Activated effector memory CD4-positive, alpha-beta T cell treated with Interleukin-2 at 50 U/mL for 16 hours (primary cell): Measurements from ENCODE around the gene MB21D2.

Source experiments
- DNase-seq: peaks from one replicate; pipeline ENCODE4 v3.0.0-alpha.2; 2020

The MB21D2 gene

GRCh38 chr3:192888190-192888589 is 29.5 kb downstream of the MB21D2 start:
- no peak for DNase-seq

DNA sequence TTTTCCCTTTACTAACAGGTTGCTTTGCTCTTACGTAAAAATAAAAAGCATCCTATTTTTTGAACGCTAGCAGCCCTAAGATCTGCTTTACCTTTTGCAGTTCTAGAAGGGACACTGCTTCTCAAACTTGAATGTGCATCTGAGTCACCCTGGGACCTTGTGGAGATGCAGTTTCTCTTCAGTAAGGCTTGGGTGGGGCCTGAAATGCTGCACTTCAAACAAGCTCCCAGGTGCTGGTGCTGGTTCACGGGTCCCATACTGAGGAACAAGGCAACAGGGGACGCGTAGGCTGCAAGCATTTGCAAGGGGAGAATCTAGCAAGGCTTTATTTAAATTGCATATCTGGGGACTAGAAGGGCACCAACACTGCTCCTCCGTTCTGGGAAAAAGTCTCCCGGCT is 30.0 kb downstream of the MB21D2 start:
- no peak for DNase-seq

DNA sequence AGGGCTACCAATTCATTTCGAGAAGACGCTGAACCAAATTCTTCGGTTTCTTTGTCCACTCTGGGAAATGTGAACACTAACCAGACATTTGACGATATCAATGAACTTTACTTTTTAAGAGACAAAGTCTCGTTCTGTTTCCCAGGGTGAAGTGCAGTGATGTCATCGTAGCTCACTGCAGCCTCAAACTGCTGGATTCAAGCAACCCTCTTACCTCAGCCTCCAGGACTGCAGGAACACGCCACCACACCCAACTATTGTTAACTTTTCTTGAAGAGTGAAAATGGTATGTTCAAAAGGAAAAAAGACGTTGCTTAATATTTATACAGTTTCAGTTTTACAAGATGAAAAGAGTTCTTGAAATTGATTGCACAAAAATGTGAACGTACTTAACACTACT is 30.6 kb downstream of the MB21D2 start:
- no peak for DNase-seq

GRCh38 chr3:192884777-192885773 is 32.6 kb downstream of the MB21D2 start:
- DNase-seq: no peak

DNA sequence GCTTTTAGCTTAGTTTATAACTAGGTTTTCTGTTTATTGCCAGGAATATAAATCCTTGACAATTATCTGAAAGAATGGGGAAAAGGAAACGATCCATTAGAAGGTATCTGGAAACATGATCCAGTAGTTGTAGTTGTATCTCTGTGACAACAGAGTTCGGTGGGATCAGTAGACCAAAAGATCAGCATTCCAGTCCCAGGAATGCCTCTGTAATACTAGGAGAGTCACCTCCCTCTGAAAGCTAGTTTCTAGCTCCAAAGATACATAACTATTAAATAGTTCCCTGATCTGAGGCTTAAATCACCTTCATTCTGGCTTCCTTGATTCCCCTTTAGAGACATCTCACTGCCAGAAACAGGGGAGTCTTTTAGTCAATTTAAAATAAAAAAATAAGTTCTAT is 34.1 kb downstream of the MB21D2 start:
- DNase-seq: no peak

GRCh38 chr3:192881159-192881786 is 36.4 kb downstream of the MB21D2 start:
- no peak for DNase-seq

DNA sequence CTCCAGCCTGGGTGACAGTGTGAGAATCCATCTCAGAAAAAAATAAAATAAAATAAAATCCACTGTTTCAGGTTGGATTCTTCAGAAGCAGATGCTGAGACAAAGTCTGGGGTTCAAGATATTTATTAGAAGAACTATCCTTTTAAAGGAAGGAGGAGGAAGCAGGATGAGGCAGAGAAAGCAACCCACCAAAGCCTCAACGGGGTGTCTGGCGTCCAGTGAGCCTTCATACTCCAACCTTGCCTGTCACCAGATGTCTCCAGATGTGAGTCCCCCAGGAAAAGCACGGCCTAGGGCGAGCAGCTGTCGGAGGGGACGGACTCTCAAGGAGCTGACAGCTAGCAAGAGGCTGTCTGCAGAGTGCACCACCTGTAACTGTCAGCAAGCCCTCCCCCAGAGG is 37.3 kb downstream of the MB21D2 start:
- DNase-seq: no peak

DNA sequence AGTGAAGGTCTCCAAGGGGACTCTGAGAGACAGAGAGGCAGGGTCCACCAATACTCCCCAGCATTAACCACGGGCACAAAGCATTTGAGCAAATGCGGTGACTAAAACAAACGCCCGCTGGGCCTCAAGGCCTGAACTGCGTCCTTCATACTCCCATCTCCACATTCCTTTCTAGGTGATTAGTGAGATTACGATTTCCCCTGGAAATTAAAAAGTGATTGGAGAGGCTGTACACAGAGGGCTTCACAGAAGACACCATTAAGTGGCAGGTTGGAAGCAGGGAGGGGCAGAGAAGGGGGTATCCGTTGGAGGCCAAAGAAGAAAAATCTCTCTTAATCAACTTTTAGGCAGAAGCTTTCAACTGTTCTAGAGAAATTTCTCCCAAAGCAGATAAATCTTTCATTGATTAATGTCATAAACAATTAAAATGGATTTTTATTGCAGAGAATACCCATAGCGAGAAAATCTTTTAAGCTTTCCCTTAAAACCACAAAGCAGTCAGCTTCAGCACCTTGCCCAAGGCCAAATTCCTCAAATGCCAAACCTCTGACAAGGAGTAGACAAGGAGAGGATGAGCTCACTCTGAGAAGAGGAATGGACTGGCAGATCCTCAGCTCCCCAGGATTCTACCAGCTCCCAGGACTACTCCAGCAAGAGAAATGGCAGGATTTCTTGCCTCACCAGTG is 38.2 kb downstream of the MB21D2 start:
- no peak for DNase-seq

DNA sequence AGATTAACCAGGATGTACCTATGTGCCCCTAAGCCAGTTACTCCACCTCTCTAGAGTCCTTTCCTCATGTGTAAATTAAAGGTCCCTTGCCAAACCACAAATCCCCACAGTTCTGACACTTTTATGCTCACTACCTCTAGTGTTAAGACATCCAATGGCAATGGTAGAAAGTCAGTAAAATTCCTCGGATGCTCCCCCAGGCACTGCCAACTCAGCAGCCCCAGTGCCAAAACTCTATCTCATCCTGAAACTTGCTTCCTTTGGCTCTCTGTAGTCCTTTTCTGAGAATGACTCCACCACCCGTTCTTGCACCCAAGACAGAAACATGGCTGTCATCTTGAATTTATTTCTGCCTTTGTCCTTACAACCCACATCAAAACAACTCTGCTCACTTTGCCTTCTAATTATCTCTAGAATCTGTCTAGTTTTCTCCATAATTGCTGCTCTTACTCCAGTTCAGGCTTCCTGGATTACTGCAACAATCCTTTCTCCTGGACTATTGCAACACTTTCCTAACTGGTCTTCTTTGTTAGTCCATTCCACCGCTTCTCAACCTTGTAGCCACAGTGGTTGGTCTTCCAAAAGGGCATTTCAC is 41.6 kb downstream of the MB21D2 start:
- DNase-seq: no peak

GRCh38 chr3:192870822-192871221 is 46.8 kb downstream of the MB21D2 start:
- no peak for DNase-seq

DNA sequence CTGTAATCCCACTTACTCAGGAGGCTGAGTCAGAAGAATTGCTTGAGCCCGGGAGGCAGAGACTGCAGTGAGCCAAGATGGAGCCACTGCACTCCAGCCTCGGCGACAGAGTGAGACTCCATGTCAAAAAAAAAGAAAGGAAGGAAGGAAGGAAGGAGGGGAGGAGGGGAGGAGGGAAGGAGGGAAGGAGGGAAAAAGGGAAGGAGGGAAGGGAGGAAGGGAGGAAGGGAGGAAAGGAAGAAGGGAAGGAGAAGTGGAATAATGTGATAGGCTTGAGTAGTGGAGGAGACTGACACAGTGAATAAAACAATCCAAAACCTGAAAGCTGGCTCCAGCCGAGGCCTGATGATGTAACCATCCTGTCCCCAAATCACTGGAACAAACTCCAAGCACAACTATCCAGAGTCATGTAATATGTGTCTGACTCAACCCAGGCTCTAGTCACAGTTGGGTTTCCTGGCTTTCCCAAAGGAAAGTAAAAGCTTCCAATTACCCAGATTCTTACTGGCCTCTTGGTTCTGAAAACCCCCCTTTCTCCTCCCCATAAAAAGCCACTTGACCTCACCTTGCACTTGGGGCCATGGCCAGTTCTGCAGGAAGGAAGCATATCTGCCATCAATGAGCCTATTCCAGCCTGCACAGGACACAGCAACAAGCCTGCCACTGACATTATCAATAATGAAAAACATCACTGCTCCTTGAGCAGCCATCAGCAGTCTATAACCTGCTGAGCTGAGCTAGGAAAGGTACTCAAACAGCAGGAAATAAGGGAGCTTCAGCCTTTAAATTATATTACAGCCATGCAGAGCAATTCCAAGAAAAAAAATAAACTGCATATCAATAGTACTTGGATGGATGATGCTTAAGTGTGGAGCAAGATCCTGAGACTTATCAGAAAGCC is 48.3 kb downstream of the MB21D2 start:
- DNase-seq: no peak

- no peak for DNase-seq
Observed at GRCh38 chr3:192867645-192868044, 50.0 kb downstream of the MB21D2 start.

GRCh38 chr3:192866804-192867203 is 50.9 kb downstream of the MB21D2 start:
- no peak for DNase-seq

- no peak for DNase-seq
Observed at GRCh38 chr3:192864941-192865340, 52.7 kb downstream of the MB21D2 start.

DNA sequence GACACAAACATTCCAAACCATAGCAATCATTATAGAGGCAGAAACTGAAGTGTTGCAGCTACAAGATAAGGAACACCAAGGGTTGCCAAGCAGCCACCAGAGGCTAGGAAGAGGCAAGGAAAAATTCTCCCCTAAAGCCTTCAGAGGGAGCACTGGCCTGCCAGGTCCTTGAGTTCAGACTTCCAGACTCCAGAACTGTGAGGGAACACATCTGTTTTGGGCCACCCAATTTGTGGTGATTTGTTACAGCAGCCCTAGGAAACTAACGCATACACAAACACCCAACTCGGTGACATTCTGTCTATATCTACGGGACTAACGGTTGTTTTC is 54.6 kb downstream of the MB21D2 start:
- DNase-seq: no peak

DNA sequence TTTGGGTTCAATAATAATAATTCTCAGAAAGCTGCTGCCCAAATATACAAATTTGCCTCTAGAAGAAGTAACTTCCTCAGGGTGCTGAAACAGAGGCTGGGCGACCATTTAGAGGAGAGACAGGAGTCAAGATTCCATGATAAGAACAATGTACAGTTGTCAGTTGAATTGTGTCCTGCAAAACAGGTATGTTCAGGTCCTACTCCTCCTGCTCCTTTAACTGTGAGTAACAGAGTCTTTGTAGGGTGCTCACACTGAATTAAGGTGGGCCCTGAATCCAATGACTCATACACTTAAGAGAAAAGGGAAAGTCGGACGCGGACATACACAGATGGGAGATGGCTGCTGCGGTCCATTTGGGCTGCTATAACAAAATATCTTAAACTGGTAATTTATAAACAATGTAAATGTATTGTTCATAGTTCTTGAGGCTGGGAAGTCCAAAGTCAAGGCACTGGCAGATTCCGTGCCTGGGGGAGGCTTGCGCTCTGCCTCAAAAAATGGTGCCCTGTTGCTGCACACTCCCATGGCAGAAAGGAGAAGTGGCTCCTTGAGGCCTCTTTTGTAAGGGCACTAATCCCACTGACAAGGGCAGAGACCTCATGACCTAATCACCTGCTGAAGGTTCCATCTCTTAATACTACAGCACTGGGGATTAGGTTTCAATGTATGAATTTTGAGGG is 55.1 kb downstream of the MB21D2 start:
- no peak for DNase-seq

GRCh38 chr3:192861972-192862371 is 55.7 kb downstream of the MB21D2 start:
- no peak for DNase-seq

GRCh38 chr3:192860454-192860853 is 57.2 kb downstream of the MB21D2 start:
- DNase-seq: no peak

DNA sequence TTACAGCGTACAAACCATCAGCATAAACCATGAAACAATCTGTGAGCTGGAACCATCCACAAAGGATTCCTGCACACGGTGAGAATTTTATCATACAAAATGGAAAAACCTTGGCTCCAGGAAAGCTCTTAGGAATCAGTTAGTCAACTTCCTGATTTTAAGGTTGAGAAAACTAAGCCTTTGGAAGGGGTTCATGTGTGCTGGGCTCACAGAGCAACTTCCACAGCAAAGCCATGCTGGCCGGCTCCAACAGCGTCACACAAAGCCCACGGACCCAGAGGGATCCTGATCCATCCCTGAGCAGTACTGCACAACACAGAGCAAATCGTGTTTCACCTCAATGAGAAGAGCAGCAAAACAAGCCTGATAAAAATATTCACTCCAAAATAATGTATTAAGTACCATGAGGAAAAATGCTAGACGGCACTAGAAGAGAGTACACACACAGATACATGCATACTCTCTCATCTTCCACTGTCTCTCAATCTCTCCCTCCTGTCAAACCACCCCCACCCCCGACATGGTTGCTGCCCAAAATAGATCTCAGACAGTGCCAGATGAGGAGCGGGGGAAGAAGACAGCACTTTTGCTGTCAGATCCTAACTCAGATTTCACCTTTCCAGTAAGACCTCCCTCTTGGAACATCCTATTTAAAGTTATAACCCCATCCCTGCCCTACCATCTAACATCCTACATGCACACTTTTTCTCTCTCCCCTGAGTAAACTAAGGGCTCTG is 58.6 kb downstream of the MB21D2 start:
- DNase-seq: no peak

GRCh38 chr3:192857260-192857661 is 60.4 kb downstream of the MB21D2 start:
- DNase-seq: no peak

- no peak for DNase-seq
Observed at GRCh38 chr3:192855434-192855833, 62.2 kb downstream of the MB21D2 start.
